SK-N-SH (cell line): ENCODE measurements around the gene PDGFRA. TPM values are rescaled to one million over a fixed set of nuclear protein-coding genes. Genes with fewer than 3 reads are reported as not detected.

Source experiments
- CTCF ChIA-PET: fragments of 300-600, 350-600 bp; formaldehyde crosslinking; extraction: SDS; loops from one replicate; lab custom pipeline; 2021; lab: Yijun Ruan, JAX
- POLR2A ChIA-PET: fragments of 350-600 bp; sonication (Branson Sonifier 250); formaldehyde crosslinking; extraction: SDS; loops from one replicate; lab custom pipeline; 2020; ENCODE audit warnings: antibody characterized with exemption, inconsistent platforms; lab: Yijun Ruan, JAX
- DNase-seq: peaks from one replicate; pipeline ENCODE4 v3.0.0; 2012
- H2AFZ ChIP-seq: fragments of 200-600 bp; sonication (generic); 2 replicates; pipeline ENCODE4 v1.8.1; 2016; ENCODE audit warnings: antibody characterized with exemption, mild to moderate bottlenecking, low read depth
- H3F3A ChIP-seq: fragments of 200-600 bp; sonication (generic); replicated peaks from 2 replicates; pipeline ENCODE3; 2016; ENCODE audit warnings: antibody characterized with exemption, mild to moderate bottlenecking; ENCODE audit not compliant: insufficient read depth
- H3K27ac ChIP-seq, 2 experiments: fragments of 200-500 bp in 1 of 2; fragments of 200-600 bp in 1 of 2; sonication (Bioruptor generic) in 1 of 2; sonication (generic), shearing (Covaris generic) in 1 of 2; 2 replicates each; pipeline versions ENCODE4 v1.5.1 to v1.6.1; 2014 to 2016; ENCODE audit warnings: low read depth in 2 of 2, inconsistent platforms in 1 of 2, low read length in 1 of 2, mild to moderate bottlenecking in 1 of 2, mixed read lengths in 1 of 2
- H3K27me3 ChIP-seq: fragments of 200-600 bp; sonication (generic), shearing (Covaris generic); 2 replicates; pipeline ENCODE4 v1.6.1; 2016; ENCODE audit warnings: mixed run types; ENCODE audit not compliant: insufficient read depth
- H3K36me3 ChIP-seq, 2 experiments: fragments of 200-500 bp in 1 of 2; fragments of 200-600 bp in 1 of 2; sonication (Bioruptor generic) in 1 of 2; sonication (generic) in 1 of 2; replicated peaks in 1 of 2; 2 replicates each; pipeline versions ENCODE3 to v1.5.1; 2014 to 2016; ENCODE audit warnings: low read length in 1 of 2, mild to moderate bottlenecking in 1 of 2; ENCODE audit not compliant: insufficient read depth in 2 of 2, control insufficient read depth in 1 of 2
- H3K4me1 ChIP-seq, 2 experiments: fragments of 200-500 bp in 1 of 2; fragments of 200-600 bp in 1 of 2; sonication (Bioruptor generic) in 1 of 2; sonication (generic), shearing (Covaris generic) in 1 of 2; 2 replicates each; pipeline versions ENCODE4 v1.5.1 to v1.6.1; 2014 to 2016; ENCODE audit warnings: low read depth in 1 of 2, low read length in 1 of 2, mixed run types in 1 of 2; ENCODE audit not compliant: insufficient read depth in 2 of 2, control insufficient read depth in 1 of 2
- H3K4me2 ChIP-seq: fragments of 200-600 bp; sonication (generic), shearing (Covaris generic); 2 replicates; pipeline ENCODE4 v1.6.1; 2017; ENCODE audit warnings: mixed run types
- H3K4me3 ChIP-seq, 2 experiments: fragments of 200-500 bp in 1 of 2; fragments of 200-600 bp in 1 of 2; sonication (Bioruptor generic) in 1 of 2; sonication (generic), shearing (Covaris generic) in 1 of 2; 2 replicates each; pipeline versions ENCODE4 v1.5.1 to v1.8.1; 2014 to 2016; ENCODE audit warnings: low read depth in 2 of 2, inconsistent platforms in 1 of 2, low read length in 1 of 2, mild to moderate bottlenecking in 1 of 2, mixed read lengths in 1 of 2, moderate library complexity in 1 of 2
- H3K79me2 ChIP-seq: fragments of 200-600 bp; sonication (generic); 2 replicates; pipeline ENCODE4 v1.8.1; 2017; ENCODE audit warnings: mild to moderate bottlenecking; ENCODE audit not compliant: insufficient read depth
- H3K9ac ChIP-seq: fragments of 200-600 bp; sonication (generic); 2 replicates; pipeline ENCODE4 v1.6.1; 2017; ENCODE audit warnings: mixed run types
- H3K9me2 ChIP-seq: fragments of 200-600 bp; sonication (generic); 2 replicates; pipeline ENCODE4 v1.6.1; 2017; ENCODE audit warnings: mixed run types
- H3K9me3 ChIP-seq: fragments of 200-600 bp; sonication (generic); 2 replicates; pipeline ENCODE4 v1.6.1; 2017; ENCODE audit warnings: mixed run types, mild to moderate bottlenecking, moderate library complexity
- H4K20me1 ChIP-seq: fragments of 200-600 bp; sonication (generic); 2 replicates; pipeline ENCODE4 v1.6.1; 2017; ENCODE audit warnings: mild to moderate bottlenecking, mixed run types; ENCODE audit not compliant: insufficient read depth
- CHD2 ChIP-seq: fragments of 150-350 bp; IDR thresholded peaks from 2 replicates; pipeline ENCODE4 v1.6.1; 2018; ENCODE audit warnings: low read length; ENCODE audit not compliant: partially characterized antibody
- CTCF ChIP-seq: fragments of 200-600 bp; sonication (generic); IDR thresholded peaks from 2 replicates; pipeline ENCODE4 v1.6.1; 2017; ENCODE audit warnings: antibody characterized with exemption, mild to moderate bottlenecking, moderate library complexity
- FOXJ3 ChIP-seq: sonication (generic); formaldehyde crosslinking; IDR thresholded peaks from 2 replicates; pipeline ENCODE4 v1.5.1; 2020; ENCODE audit warnings: mild to moderate bottlenecking, missing genetic modification reagents
- GATA2 ChIP-seq: sonication (generic); formaldehyde crosslinking; IDR thresholded peaks from 2 replicates; pipeline ENCODE4 v1.5.0; 2020; ENCODE audit warnings: mild to moderate bottlenecking, missing genetic modification reagents
- IRF3 ChIP-seq: fragments of 150-350 bp; IDR thresholded peaks from 2 replicates; pipeline ENCODE4 v1.6.1; 2016; ENCODE audit warnings: mild to moderate bottlenecking, low read depth, low read length
- JUND ChIP-seq: IDR thresholded peaks from 2 replicates; pipeline ENCODE4 v1.4.0; 2012
- MEF2A ChIP-seq: IDR thresholded peaks from 2 replicates; pipeline ENCODE4 v1.4.0; 2012; ENCODE audit warnings: low read depth, borderline replicate concordance
- MXI1 ChIP-seq: IDR thresholded peaks from 2 replicates; pipeline ENCODE4 v1.6.1; 2012; ENCODE audit warnings: mild to moderate bottlenecking, low read depth, low read length, improper control_type of control experiment
- RAD21 ChIP-seq: IDR thresholded peaks from 2 replicates; pipeline ENCODE4 v1.6.1; 2012; ENCODE audit warnings: mild to moderate bottlenecking, low read length
- RCOR1 ChIP-seq: fragments of 150-350 bp; IDR thresholded peaks from 2 replicates; pipeline ENCODE4 v1.6.1; 2017; ENCODE audit warnings: antibody characterized with exemption, low read length
- REST ChIP-seq: IDR thresholded peaks from 2 replicates; pipeline ENCODE4 v1.6.1; 2012; ENCODE audit warnings: mild to moderate bottlenecking, low read depth, low read length, moderate library complexity
- TCF12 ChIP-seq: IDR thresholded peaks from 2 replicates; pipeline ENCODE4 v1.4.0; 2012
- USF2 ChIP-seq: fragments of 150-350 bp; IDR thresholded peaks from 2 replicates; pipeline ENCODE4 v1.6.1; 2017; ENCODE audit warnings: antibody characterized with exemption, low read length, low read depth, borderline replicate concordance
- YY1 ChIP-seq: IDR thresholded peaks from 2 replicates; pipeline ENCODE4 v1.4.0; 2012; ENCODE audit warnings: low read depth, mild to moderate bottlenecking
- WGBS: methylation state at CpG from one replicate; pipeline ENCODE4 v1.1.6; 2017; ENCODE audit warnings: low lambda C conversion rate; 5-methylcytosine and 5-hydroxymethylcytosine counted together
- polyA plus RNA-seq, 3 experiments: library from polyadenylated mRNA; depleted of rRNA; stranded (reverse); fragments of >200 nt; gene quantifications; 2 replicates each; pipeline ENCODE4 v1.2.3, GENCODE V29; 2012
- TF ChIP-seq, protein P1 (sequence below): IDR thresholded peaks from 2 replicates; pipeline ENCODE4 v1.4.0; 2012; ENCODE audit warnings: low read depth
- TF ChIP-seq, protein P2 (sequence below): IDR thresholded peaks from 2 replicates; pipeline ENCODE4 v1.4.0; 2012; ENCODE audit warnings: low read depth, borderline replicate concordance

PDGFRA gene
- polyA plus RNA-seq, 1 of the 3 experiments (the other 2 are of a cell fraction) = 25.3 TPM

DNA sequence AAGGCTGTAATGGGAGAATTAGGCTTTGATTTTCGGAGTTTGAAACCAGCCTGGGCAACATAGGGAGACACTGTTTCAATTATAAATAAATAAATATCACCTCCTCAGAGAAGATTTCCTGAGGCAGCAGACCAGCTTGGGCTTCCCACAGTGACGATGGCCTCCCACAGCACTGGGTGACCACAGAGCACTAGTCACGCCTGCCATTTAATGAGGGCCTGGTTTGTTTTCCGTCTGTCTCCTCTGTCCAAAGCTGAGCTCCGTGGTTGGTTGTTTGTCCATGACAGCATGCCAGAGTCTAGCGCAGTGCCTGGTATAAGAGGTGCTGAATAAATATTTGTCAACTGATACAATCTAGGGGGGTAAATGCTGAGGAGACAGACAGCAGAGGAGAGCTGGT is 10.4 kb upstream of the PDGFRA start:
- Histone ChIP-seq H2AFZ (no peak overlapping the region), H3K4me3 (no peak overlapping the region), H3K27me3 (no peaks in the 10 kb centered on the region), H3K36me3 (no peaks in the 10 kb centered on the region), H3K9ac (no peak overlapping the region), H3F3A (no peaks in the 10 kb centered on the region), H3K27ac (no peak overlapping the region), H3K4me2 (no peak overlapping the region), H3K4me1 (peaks cover 0 to 7% of the 10 kb centered on the region in 2 experiments; a peak in 3 of 4 replicates), H3K9me2 (no peaks in the 10 kb centered on the region), H3K79me2 (no peaks in the 10 kb centered on the region), H4K20me1 (no peaks in the 10 kb centered on the region), H3K9me3 (no peaks in the 10 kb centered on the region)
- TF ChIP-seq MXI1 (no peak), TCF12 (no peak)
- DNase-seq = no peak
- WGBS = 94% methylated on average over 6 of the region's 6 CpGs
- POLR2A ChIA-PET = interaction anchor here (1.5 kb wide), 1 partner anchor 1203 kb away, joined by 5 read pairs; no protein-coding TSS in a partner anchor
- CTCF ChIA-PET = interaction anchor here (0.6 to 9.1 kb wide), 26 partner anchors 9 to 1673 kb away, joined by 3 to 122 read pairs (median 4); partner anchors contain the start of gene PDGFRA

DNA sequence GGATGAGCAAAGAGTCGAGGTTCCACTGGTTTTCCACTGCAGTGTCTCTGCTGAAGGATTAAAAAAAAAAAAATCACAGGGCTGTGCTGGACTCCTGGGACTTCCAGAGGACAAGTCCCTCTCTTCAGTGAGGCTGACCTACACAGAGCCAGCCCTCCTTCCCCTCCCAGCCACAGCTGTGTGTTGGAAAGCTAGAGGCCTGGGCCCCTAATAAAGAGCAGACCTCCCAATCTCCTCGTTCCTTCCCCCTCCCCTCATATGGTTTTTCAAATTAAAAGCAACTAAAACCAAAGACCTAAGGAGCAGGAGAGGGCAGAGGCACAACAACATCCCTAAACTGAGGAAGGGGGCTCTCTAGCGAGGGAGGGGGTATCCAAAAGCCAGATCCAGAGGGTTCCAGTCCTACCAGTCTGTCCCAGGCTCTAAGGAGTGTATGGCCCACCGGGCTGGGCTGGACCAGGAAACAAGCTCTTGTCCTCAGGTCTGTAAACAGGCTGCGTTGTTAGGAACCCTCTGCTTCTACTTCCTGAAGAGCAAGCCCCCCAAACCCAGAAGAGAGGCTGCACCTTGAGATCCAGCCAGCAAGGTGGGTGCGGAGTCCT is 4.0 kb upstream of the PDGFRA start:
- H3K4me3 ChIP-seq = no peak overlapping the region

More for the DNA sequence above, 4.0 kb upstream of the PDGFRA start:
- 73% methylated on average over 4 of the region's 6 CpGs for WGBS
- Histone ChIP-seq H2AFZ (no peak overlapping the region), H3K79me2 (peaks cover 2% of the 10 kb centered on the region; the same call in 1 of the 2 replicates), H4K20me1 (no peaks in the 10 kb centered on the region), H3K9me3 (no peaks in the 10 kb centered on the region), H3K4me1 (peaks cover 0 to 20% of the 10 kb centered on the region in 2 experiments; a peak in 2 of 4 replicates), H3K9me2 (no peaks in the 10 kb centered on the region), H3F3A (peaks cover 12% of the 10 kb centered on the region), H3K36me3 (no peaks in the 10 kb centered on the region), H3K9ac (no peak overlapping the region), H3K4me2 (no peak overlapping the region), H3K27me3 (no peaks in the 10 kb centered on the region), H3K27ac (no peak overlapping the region)
- peak; percentile 27 for DNase-seq
- ChIA-PET POLR2A (interaction anchor here (0.9 to 1.4 kb wide), 2 partner anchors 522 to 1175 kb away, joined by 3 read pairs; no protein-coding TSS in a partner anchor), CTCF (interaction anchor here (0.6 to 6.1 kb wide), 4 partner anchors 9 to 1205 kb away, joined by 3 to 94 read pairs (median 10); no protein-coding TSS in a partner anchor)
- TF ChIP-seq CTCF (no peak), GATA2 (CRISPR knock-in tag) (no peak), USF2 (no peak), YY1 (no peak), FOXJ3 (CRISPR knock-in tag) (no peak), TCF12 (no peak), RCOR1 (no peak), MEF2A (no peak), RAD21 (no peak), CHD2 (no peak), JUND (no peak), IRF3 (no peak), REST (no peak)
- TF ChIP-seq, protein P1, sequence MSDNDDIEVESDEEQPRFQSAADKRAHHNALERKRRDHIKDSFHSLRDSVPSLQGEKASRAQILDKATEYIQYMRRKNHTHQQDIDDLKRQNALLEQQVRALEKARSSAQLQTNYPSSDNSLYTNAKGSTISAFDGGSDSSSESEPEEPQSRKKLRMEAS = no peak
- TF ChIP-seq, protein P2, sequence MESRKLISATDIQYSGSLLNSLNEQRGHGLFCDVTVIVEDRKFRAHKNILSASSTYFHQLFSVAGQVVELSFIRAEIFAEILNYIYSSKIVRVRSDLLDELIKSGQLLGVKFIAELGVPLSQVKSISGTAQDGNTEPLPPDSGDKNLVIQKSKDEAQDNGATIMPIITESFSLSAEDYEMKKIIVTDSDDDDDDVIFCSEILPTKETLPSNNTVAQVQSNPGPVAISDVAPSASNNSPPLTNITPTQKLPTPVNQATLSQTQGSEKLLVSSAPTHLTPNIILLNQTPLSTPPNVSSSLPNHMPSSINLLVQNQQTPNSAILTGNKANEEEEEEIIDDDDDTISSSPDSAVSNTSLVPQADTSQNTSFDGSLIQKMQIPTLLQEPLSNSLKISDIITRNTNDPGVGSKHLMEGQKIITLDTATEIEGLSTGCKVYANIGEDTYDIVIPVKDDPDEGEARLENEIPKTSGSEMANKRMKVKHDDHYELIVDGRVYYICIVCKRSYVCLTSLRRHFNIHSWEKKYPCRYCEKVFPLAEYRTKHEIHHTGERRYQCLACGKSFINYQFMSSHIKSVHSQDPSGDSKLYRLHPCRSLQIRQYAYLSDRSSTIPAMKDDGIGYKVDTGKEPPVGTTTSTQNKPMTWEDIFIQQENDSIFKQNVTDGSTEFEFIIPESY = no peak
